HCT116 (cell line): ENCODE data around the gene KCNRG. TPM values are rescaled to one million over a fixed set of nuclear protein-coding genes. Genes with fewer than 3 reads are reported as not detected.

ENCODE experiments used
- ATAC-seq: fragments of 200-7000 bp; cut with Tn5 transposase; 2 replicates; pipeline ENCODE4 v1.9.1; 2020; ENCODE audit warnings: mild to moderate bottlenecking, moderate library complexity
- BruUV-seq: library from RNA; stranded (reverse); fragments of 400-500 nt; replicated peaks from 2 replicates; lab custom pipeline; 2021; lab: Mats Ljungman, UMichigan
- CTCF ChIA-PET: fragments of 300-600 bp; sonication (Branson Sonifier 250); formaldehyde crosslinking; loops from one replicate; lab custom pipeline; 2021; ENCODE audit warnings: antibody characterized with exemption; lab: Charles Lee
- POLR2A ChIA-PET: fragments of 300-600, 350-600 bp; sonication (Branson Sonifier 250); formaldehyde crosslinking; loops from one replicate; lab custom pipeline; 2021; ENCODE audit warnings: antibody characterized with exemption; lab: Charles Lee
- RAD21 ChIA-PET, 2 experiments: fragments of 300-600 bp; sonication (Branson Sonifier 250); formaldehyde crosslinking; loops; one replicate each; lab custom pipeline; 2023; ENCODE audit warnings: low total read pairs in 2 of 2; ENCODE audit not compliant: uncharacterized antibody in 2 of 2, unreplicated experiment in 2 of 2, low non-redundant PET in 1 of 2; lab: Charles Lee
- DNase-seq: peaks from one replicate; pipeline ENCODE4 v3.0.0-alpha.2; 2010; ENCODE audit warnings: low read depth, low spot score
- H2AFZ ChIP-seq: fragments of 200-600 bp; shearing (Covaris generic), sonication (generic); 2 replicates; pipeline ENCODE4 v1.6.1; 2017; ENCODE audit warnings: low read depth, mixed run types, mixed read lengths, antibody characterized with exemption, low read length; ENCODE audit not compliant: poor library complexity, severe bottlenecking
- H3K27ac ChIP-seq: 2 replicates; pipeline ENCODE4 v1.5.1; 2012; ENCODE audit warnings: low read depth, low read length
- H3K27me3 ChIP-seq: fragments of 200-600 bp; sonication (generic); 2 replicates; pipeline ENCODE4 v1.6.1; 2016; ENCODE audit warnings: mixed run types, low read length, mixed read lengths; ENCODE audit not compliant: insufficient read depth
- H3K36me3 ChIP-seq, 2 experiments: fragments of 200-500 bp in 1 of 2; fragments of 200-600 bp in 1 of 2; sonication (Bioruptor generic) in 1 of 2; sonication (generic) in 1 of 2; 2 replicates each; pipeline versions ENCODE4 v1.5.1 to v1.6.1; 2014 to 2016; ENCODE audit warnings: low read length in 2 of 2, inconsistent platforms in 1 of 2, mixed read lengths in 1 of 2, mixed run types in 1 of 2; ENCODE audit not compliant: insufficient read depth in 2 of 2, control insufficient read depth in 1 of 2
- H3K4me1 ChIP-seq, 2 experiments: fragments of 200-600 bp in 1 of 2; sonication (generic) in 1 of 2; 2 replicates each; pipeline versions ENCODE4 v1.5.1 to v1.6.1; 2012 to 2017; ENCODE audit warnings: low read length in 2 of 2, inconsistent platforms in 1 of 2, mild to moderate bottlenecking in 1 of 2, mixed read lengths in 1 of 2, mixed run types in 1 of 2, moderate library complexity in 1 of 2; ENCODE audit not compliant: insufficient read depth in 2 of 2, control insufficient read depth in 1 of 2
- H3K4me2 ChIP-seq: fragments of 200-600 bp; sonication (generic); 2 replicates; pipeline ENCODE4 v1.6.1; 2017; ENCODE audit warnings: mixed run types, low read length, mixed read lengths
- H3K4me3 ChIP-seq, 2 experiments: fragments of 200-600 bp in 1 of 2; sonication (generic) in 1 of 2; replicated peaks in 1 of 2; 2 replicates each; pipeline ENCODE4 v1.5.1; 2011 to 2016; ENCODE audit warnings: low read length in 2 of 2, control low read depth in 1 of 2, low read depth in 1 of 2, mild to moderate bottlenecking in 1 of 2, mixed read lengths in 1 of 2, mixed run types in 1 of 2
- H3K79me2 ChIP-seq: fragments of 200-600 bp; sonication (generic); 2 replicates; pipeline ENCODE4 v1.6.1; 2017; ENCODE audit warnings: mild to moderate bottlenecking, mixed run types, low read length, moderate library complexity, mixed read lengths; ENCODE audit not compliant: insufficient read depth
- H3K9ac ChIP-seq: fragments of 200-600 bp; sonication (generic); 2 replicates; pipeline ENCODE4 v1.6.1; 2016; ENCODE audit warnings: low read length, mixed read lengths
- H3K9me2 ChIP-seq: fragments of 200-600 bp; sonication (generic), shearing (Covaris generic); 2 replicates; pipeline ENCODE4 v1.6.1; 2017; ENCODE audit warnings: mixed run types, mild to moderate bottlenecking, moderate library complexity; ENCODE audit not compliant: insufficient read depth
- H3K9me3 ChIP-seq, 2 experiments: fragments of 200-500 bp in 1 of 2; fragments of 200-600 bp in 1 of 2; sonication (Bioruptor generic) in 1 of 2; sonication (generic) in 1 of 2; 2 replicates each; pipeline ENCODE4 v1.6.1; 2014 to 2017; ENCODE audit warnings: low read length in 2 of 2, mixed read lengths in 2 of 2, inconsistent platforms in 1 of 2, low read depth in 1 of 2, mild to moderate bottlenecking in 1 of 2, mixed run types in 1 of 2, moderate library complexity in 1 of 2; ENCODE audit not compliant: control insufficient read depth in 1 of 2, insufficient read depth in 1 of 2
- H4K20me1 ChIP-seq: fragments of 200-600 bp; sonication (generic), shearing (Covaris generic); 2 replicates; pipeline ENCODE4 v1.6.1; 2017; ENCODE audit warnings: mixed run types, mild to moderate bottlenecking, moderate library complexity; ENCODE audit not compliant: insufficient read depth
- CEBPB ChIP-seq: IDR thresholded peaks from 2 replicates; pipeline ENCODE4 v1.6.1; 2012; ENCODE audit warnings: low read depth
- ELF1 ChIP-seq: IDR thresholded peaks from 2 replicates; pipeline ENCODE4 v1.6.1; 2012; ENCODE audit warnings: low read depth, borderline replicate concordance
- EZH2 ChIP-seq: fragments of 200-600 bp; sonication (generic); IDR thresholded peaks from 2 replicates; pipeline ENCODE4 v1.6.1; 2017; ENCODE audit warnings: antibody characterized with exemption, mixed run types
- EZH2phosphoT487 ChIP-seq: fragments of 200-600 bp; IDR thresholded peaks from 2 replicates; pipeline ENCODE4 v1.6.1; 2018; ENCODE audit warnings: antibody characterized with exemption, borderline replicate concordance
- FOSL1 ChIP-seq: IDR thresholded peaks from 2 replicates; pipeline ENCODE4 v1.6.1; 2012; ENCODE audit warnings: low read depth
- JUND ChIP-seq: IDR thresholded peaks from 2 replicates; pipeline ENCODE4 v1.6.1; 2012
- MAX ChIP-seq: IDR thresholded peaks from 2 replicates; pipeline ENCODE4 v1.6.1; 2012
- POLR2AphosphoS5 ChIP-seq: IDR thresholded peaks from 2 replicates; pipeline ENCODE4 v1.6.1; 2011; ENCODE audit warnings: mild to moderate bottlenecking, low read depth, low read length, moderate library complexity
- RAD21 ChIP-seq: IDR thresholded peaks from 2 replicates; pipeline ENCODE4 v1.6.1; 2012; ENCODE audit warnings: low read depth, mild to moderate bottlenecking
- SIN3A ChIP-seq: IDR thresholded peaks from 2 replicates; pipeline ENCODE4 v1.6.1; 2012; ENCODE audit warnings: low read depth
- SP1 ChIP-seq: IDR thresholded peaks from 2 replicates; pipeline ENCODE4 v1.6.1; 2012; ENCODE audit warnings: low read depth
- SRF ChIP-seq: IDR thresholded peaks from 2 replicates; pipeline ENCODE4 v1.6.1; 2012; ENCODE audit warnings: low read depth
- TCF7L2 ChIP-seq: IDR thresholded peaks from 2 replicates; pipeline ENCODE4 v1.7.0; 2011; ENCODE audit warnings: borderline replicate concordance, inconsistent platforms; ENCODE audit not compliant: insufficient read depth, insufficient read length; ENCODE audit errors: extremely low read depth
- YY1 ChIP-seq: IDR thresholded peaks from 2 replicates; pipeline ENCODE4 v1.6.1; 2011; ENCODE audit warnings: low read length, low read depth, moderate library complexity, mild to moderate bottlenecking; ENCODE audit not compliant: insufficient replicate concordance; ENCODE audit errors: extremely low read depth
- ZBTB33 ChIP-seq: IDR thresholded peaks from 2 replicates; pipeline ENCODE4 v1.6.1; 2011; ENCODE audit warnings: mild to moderate bottlenecking, low read length, moderate library complexity; ENCODE audit not compliant: insufficient replicate concordance; ENCODE audit errors: extremely low read depth
- ZFX ChIP-seq: fragments of 450-650 bp; IDR thresholded peaks from 2 replicates; pipeline ENCODE4 v1.6.1; 2017
- ZNF274 ChIP-seq: fragments of 200-500 bp; sonication (Bioruptor generic); IDR thresholded peaks from 2 replicates; pipeline ENCODE4 v1.6.1; 2014; ENCODE audit warnings: mild to moderate bottlenecking, low read depth, low read length, inconsistent platforms
- intact Hi-C: fragments of 100-400 bp; cut with micrococcal nuclease; formaldehyde crosslinking; loops from 2 replicates; pipeline ENCODE4 v1.10.0; 2022
- total RNA-seq: library from RNA; stranded (reverse); gene quantifications from one replicate; pipeline ENCODE4 v1.2.1, GENCODE V29; 2021; ENCODE audit not compliant: unreplicated experiment
- TF ChIP-seq, protein P1 (sequence below): IDR thresholded peaks from 2 replicates; pipeline ENCODE4 v1.6.1; 2012

The KCNRG gene
- total RNA-seq, 1 experiment from 2014 or later = 2.5 TPM

- Histone ChIP-seq H3K9ac (no peak overlapping the region), H3K36me3 (no peaks in the 10 kb centered on the region; a peak in 1 of 4 replicates), H3K9me2 (no peaks in the 10 kb centered on the region), H3K4me2 (no peak overlapping the region), H4K20me1 (no peaks in the 10 kb centered on the region; the same call in 1 of the 2 replicates), H3K9me3 (no peaks in the 10 kb centered on the region), H3K79me2 (no peaks in the 10 kb centered on the region), H3K4me3 (no peak overlapping the region), H3K4me1 (no peaks in the 10 kb centered on the region), H2AFZ (no peak overlapping the region), H3K27me3 (no peaks in the 10 kb centered on the region), H3K27ac (no peak overlapping the region)
- ChIA-PET RAD21 (no interaction called here), POLR2A (no interaction called here), CTCF (interaction anchor here (0.8 kb wide), 1 partner anchor 932 kb away, joined by 3 read pairs; no protein-coding TSS in a partner anchor)
- ATAC-seq = no peak
- BruUV-seq = no TSS peak
- no peak for DNase-seq
- no peak for TF ChIP-seq YY1
- TF ChIP-seq JUND = no peak
- no peak for TF ChIP-seq EZH2phosphoT487
- TF ChIP-seq ELF1 = no peak
- TF ChIP-seq EZH2 = no peak
- TF ChIP-seq, protein P1, sequence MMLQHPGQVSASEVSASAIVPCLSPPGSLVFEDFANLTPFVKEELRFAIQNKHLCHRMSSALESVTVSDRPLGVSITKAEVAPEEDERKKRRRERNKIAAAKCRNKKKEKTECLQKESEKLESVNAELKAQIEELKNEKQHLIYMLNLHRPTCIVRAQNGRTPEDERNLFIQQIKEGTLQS = no peak
- no peak for TF ChIP-seq ZFX
- TF ChIP-seq SP1 = no peak
- no peak for TF ChIP-seq FOSL1
- no peak for TF ChIP-seq CEBPB
- intact Hi-C loops = no loop called here
These were observed 35.0 kb upstream of the KCNRG start for GRCh38 chr13:49980266-49980665.

GRCh38 chr13:49985129-49985528, 30.1 kb upstream of the KCNRG start:
- ATAC-seq (no peak), DNase-seq (no peak)
- ChIA-PET RAD21 (interaction anchor here in 1 of 2 experiments (0.7 kb wide), 1 partner anchor 364 kb away, joined by 5 read pairs; no protein-coding TSS in a partner anchor), POLR2A (no interaction called here), CTCF (no interaction called here)
- no TSS peak for BruUV-seq
- H3K9me2 ChIP-seq = no peaks in the 10 kb centered on the region
- intact Hi-C loops = no loop called here
- no peak overlapping the region for H3K9ac ChIP-seq
- H2AFZ ChIP-seq = no peak overlapping the region
- H3K4me3 ChIP-seq = no peak overlapping the region
- H3K9me3 ChIP-seq = no peaks in the 10 kb centered on the region
- no peak overlapping the region for H3K27ac ChIP-seq
- H4K20me1 ChIP-seq = no peaks in the 10 kb centered on the region
- H3K4me2 ChIP-seq = no peak overlapping the region
- H3K36me3 ChIP-seq = no peaks in the 10 kb centered on the region
- no peaks in the 10 kb centered on the region for H3K79me2 ChIP-seq
- H3K4me1 ChIP-seq = no peaks in the 10 kb centered on the region
- H3K27me3 ChIP-seq = no peaks in the 10 kb centered on the region
- TF ChIP-seq POLR2AphosphoS5 = no peak
- no peak for TF ChIP-seq ZFX
- no peak for TF ChIP-seq TCF7L2
- TF ChIP-seq ZBTB33 = no peak
- no peak for TF ChIP-seq EZH2phosphoT487
- TF ChIP-seq ZNF274 = no peak
- no peak for TF ChIP-seq JUND
- TF ChIP-seq, protein P1 = no peak
- no peak for TF ChIP-seq SIN3A
- TF ChIP-seq RAD21 = no peak
- TF ChIP-seq MAX = no peak
- TF ChIP-seq SRF = no peak
